GM12872 (cell line): ENCODE data around the gene YRDC.

Experiments used
- TF ChIP-seq, protein P1 (sequence below): IDR thresholded peaks from 3 replicates; pipeline ENCODE4 v1.5.1; 2011; ENCODE audit warnings: low read depth, mild to moderate bottlenecking, low read length, moderate library complexity; ENCODE audit not compliant: insufficient read depth

YRDC gene, protein sequence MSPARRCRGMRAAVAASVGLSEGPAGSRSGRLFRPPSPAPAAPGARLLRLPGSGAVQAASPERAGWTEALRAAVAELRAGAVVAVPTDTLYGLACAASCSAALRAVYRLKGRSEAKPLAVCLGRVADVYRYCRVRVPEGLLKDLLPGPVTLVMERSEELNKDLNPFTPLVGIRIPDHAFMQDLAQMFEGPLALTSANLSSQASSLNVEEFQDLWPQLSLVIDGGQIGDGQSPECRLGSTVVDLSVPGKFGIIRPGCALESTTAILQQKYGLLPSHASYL

GRCh38 chr1:37807555-37808368 is at the start of gene YRDC, which contains the start of gene C1orf122:
Gene YRDC, minus strand, starts transcription at chr1:37808208. Its CDS starts 28 bp downstream, at chr1:37808180.
Gene C1orf122, plus strand, starts transcription at chr1:37807790. Its CDS starts 615 bp downstream, at chr1:37808405.
- TF ChIP-seq, protein P1, sequence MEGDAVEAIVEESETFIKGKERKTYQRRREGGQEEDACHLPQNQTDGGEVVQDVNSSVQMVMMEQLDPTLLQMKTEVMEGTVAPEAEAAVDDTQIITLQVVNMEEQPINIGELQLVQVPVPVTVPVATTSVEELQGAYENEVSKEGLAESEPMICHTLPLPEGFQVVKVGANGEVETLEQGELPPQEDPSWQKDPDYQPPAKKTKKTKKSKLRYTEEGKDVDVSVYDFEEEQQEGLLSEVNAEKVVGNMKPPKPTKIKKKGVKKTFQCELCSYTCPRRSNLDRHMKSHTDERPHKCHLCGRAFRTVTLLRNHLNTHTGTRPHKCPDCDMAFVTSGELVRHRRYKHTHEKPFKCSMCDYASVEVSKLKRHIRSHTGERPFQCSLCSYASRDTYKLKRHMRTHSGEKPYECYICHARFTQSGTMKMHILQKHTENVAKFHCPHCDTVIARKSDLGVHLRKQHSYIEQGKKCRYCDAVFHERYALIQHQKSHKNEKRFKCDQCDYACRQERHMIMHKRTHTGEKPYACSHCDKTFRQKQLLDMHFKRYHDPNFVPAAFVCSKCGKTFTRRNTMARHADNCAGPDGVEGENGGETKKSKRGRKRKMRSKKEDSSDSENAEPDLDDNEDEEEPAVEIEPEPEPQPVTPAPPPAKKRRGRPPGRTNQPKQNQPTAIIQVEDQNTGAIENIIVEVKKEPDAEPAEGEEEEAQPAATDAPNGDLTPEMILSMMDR: no peak

DNA sequence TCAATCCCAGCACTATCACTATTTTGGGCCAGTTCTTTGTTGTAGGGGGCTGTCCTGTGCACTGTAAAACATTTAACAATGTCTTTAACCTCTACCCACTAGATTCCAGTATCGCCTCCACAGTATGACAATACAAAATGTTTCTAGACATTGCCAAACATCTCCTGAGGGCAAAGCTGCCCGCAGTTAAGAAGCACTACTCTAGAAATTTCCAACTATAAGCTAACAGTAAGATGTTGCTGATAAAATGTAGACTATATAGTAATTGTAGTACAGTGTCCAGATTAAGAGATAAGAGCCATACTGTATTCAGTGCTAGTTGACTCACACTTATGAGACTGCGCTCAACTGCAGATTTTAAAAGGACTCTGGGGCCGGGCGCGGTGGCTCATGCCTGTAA is 46.4 kb upstream of the YRDC start:
- TF ChIP-seq, protein P1: no peak

DNA sequence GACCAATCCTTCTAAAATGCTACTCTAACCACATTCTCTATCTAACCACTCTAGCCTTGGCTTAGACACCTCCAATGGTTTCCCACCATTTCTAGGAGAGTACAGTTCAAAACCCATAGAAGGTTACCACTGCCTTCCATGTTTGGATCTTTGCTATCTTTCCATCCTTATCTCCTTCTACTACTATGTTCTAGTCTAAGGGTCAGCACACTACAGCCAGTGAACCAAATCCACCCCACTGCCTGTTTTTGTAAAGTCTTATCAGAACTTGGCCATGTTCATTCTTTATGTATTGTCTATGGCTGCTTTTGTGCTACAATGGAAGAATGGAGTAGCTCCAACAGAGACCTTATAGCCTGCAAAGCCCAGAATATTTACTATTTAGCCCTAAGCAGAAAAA is 45.1 kb upstream of the YRDC start:
- TF ChIP-seq, protein P1: no peak

DNA sequence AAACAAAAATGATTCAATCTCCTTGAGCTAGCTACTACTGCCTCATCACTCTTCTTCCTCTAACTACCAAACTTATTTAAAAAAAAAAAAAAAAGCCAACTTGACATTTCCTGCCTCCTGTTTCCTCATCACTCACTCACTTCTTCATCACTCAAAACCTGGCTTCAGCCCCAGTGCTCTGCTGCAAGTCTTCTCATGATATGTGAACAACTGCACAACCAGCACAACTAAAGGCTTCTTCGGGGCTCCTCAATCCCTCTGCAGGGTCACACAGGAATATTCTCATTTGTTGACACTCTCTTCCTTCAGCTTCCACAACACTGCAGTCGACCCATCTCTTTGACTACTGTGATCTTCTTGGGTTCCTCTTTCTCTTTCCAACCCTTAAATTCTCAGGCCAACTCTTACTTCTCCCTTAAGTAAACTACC is 43.8 kb upstream of the YRDC start:
- TF ChIP-seq, protein P1: no peak

- TF ChIP-seq, protein P1: no peak
These were observed 43.3 kb upstream of the YRDC start for GRCh38 chr1:37851262-37851661.

DNA sequence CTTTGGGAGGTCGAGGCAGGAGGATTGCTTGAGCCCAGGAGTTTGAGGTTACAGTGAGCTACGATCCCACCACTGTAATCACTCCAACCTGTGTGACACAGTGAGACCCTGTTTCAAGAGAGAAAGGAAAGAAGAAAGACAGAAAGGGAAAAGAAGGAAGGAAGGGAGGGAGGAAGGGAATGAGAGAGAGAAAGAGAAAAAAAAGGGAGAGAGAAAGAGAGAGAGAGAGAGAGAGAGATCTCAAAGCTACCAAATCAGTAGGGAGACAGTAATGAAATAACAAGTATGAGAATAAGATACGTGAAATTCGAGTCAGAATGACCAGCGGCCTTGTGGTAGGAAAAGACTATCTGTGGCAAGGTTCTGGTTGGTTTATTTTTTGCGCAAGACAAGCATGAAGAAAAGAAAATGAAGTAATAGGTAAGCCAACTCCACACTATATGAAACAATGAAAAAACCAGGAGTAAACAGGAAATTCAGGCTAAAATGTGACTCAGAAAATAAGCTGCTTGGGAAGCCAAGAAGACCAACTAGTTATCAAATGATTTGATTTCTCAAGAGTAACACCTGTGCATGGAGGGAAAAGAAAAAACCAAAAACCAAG is 42.4 kb upstream of the YRDC start:
- TF ChIP-seq, protein P1: no peak

DNA sequence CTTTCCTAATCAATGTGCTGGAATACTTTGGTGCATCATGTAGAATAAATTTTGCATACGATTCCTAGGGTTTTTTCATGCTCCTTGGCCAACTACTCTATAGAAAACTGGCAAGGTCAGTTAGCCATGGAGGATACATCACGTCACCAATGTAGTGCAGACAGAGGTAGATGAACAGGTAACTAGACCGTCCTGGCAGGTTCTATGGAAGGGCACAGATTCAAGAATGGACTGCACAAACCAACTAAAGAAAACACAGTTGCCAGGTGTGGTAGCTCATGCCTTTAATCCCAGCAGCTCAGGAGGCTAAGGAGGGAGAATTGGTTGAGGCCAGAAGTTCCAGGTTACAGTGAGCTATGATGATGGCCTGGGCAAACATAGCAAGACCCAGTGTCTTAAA is 41.5 kb upstream of the YRDC start:
- TF ChIP-seq, protein P1: no peak
